HepG2 (cell line): Measurements from ENCODE around the gene SGK1.

Source experiments
- XRCC5 ChIP-seq: fragments of 200-400 bp; formaldehyde crosslinking; optimal IDR thresholded peaks from 2 replicates; pipeline ENCODE3; 2017; ENCODE audit warnings: mild to moderate bottlenecking, low read length
- TF ChIP-seq, protein P1 (sequence below), 2 experiments: IDR thresholded peaks; 2 replicates each; pipeline ENCODE4 v1.6.1; 2011 to 2012; ENCODE audit warnings: low read length in 2 of 2, borderline replicate concordance in 1 of 2, low read depth in 1 of 2, mild to moderate bottlenecking in 1 of 2, moderate library complexity in 1 of 2

DNA sequence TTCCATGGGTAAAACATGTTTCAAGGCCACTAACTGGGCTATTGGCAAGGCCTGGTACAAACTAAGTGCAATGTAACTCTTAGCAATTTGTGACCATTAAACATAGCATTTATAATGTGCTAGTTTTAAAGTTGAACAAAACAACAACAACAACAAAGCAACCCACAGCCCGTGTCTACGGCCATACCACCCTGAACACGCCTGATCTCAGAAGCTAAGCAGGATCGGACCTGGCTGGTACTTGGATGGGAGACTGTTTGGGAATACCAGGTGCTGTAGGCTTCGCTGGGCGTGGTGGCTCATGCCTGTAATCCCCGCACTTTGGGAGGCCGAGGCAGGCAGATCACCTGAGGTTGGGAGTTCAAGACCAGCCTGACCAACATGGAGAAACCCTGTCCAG lies 61.0 kb downstream of the SGK1 start:
- TF ChIP-seq, protein P1, sequence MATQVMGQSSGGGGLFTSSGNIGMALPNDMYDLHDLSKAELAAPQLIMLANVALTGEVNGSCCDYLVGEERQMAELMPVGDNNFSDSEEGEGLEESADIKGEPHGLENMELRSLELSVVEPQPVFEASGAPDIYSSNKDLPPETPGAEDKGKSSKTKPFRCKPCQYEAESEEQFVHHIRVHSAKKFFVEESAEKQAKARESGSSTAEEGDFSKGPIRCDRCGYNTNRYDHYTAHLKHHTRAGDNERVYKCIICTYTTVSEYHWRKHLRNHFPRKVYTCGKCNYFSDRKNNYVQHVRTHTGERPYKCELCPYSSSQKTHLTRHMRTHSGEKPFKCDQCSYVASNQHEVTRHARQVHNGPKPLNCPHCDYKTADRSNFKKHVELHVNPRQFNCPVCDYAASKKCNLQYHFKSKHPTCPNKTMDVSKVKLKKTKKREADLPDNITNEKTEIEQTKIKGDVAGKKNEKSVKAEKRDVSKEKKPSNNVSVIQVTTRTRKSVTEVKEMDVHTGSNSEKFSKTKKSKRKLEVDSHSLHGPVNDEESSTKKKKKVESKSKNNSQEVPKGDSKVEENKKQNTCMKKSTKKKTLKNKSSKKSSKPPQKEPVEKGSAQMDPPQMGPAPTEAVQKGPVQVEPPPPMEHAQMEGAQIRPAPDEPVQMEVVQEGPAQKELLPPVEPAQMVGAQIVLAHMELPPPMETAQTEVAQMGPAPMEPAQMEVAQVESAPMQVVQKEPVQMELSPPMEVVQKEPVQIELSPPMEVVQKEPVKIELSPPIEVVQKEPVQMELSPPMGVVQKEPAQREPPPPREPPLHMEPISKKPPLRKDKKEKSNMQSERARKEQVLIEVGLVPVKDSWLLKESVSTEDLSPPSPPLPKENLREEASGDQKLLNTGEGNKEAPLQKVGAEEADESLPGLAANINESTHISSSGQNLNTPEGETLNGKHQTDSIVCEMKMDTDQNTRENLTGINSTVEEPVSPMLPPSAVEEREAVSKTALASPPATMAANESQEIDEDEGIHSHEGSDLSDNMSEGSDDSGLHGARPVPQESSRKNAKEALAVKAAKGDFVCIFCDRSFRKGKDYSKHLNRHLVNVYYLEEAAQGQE (IDR thresholded peaks at IDR 0.05; ENCODE audit: borderline replicate concordance in 1 of 2, low read depth in 1 of 2, low read length in 2 of 2) = no peak
- TF ChIP-seq XRCC5 = no peak
